SJCRH30 (cell line): ENCODE measurements around the gene PTPRU. TPM values are rescaled to one million over a fixed set of nuclear protein-coding genes. Genes with fewer than 3 reads are reported as not detected.

Experiments used
- DNase-seq, 2 experiments: peaks; one replicate each; pipeline ENCODE4 v3.0.0-alpha.2; 2015 to 2020
- H3K27ac ChIP-seq: fragments of 250-450 bp; sonication (Bioruptor Pico); 2 replicates; pipeline ENCODE4 v1.5.1; 2020; ENCODE audit warnings: mild to moderate bottlenecking, moderate library complexity
- H3K27me3 ChIP-seq: fragments of 250-450 bp; sonication (Bioruptor Pico); 2 replicates; pipeline ENCODE4 v1.5.1; 2020; ENCODE audit warnings: mild to moderate bottlenecking, moderate library complexity
- H3K36me3 ChIP-seq: fragments of 250-450 bp; sonication (Bioruptor Pico); 2 replicates; pipeline ENCODE4 v1.5.1; 2020; ENCODE audit warnings: mild to moderate bottlenecking, moderate library complexity
- H3K4me1 ChIP-seq: fragments of 250-450 bp; sonication (Bioruptor Pico); 2 replicates; pipeline ENCODE4 v1.5.1; 2020; ENCODE audit warnings: mild to moderate bottlenecking, moderate library complexity
- H3K4me3 ChIP-seq: fragments of 250-450 bp; sonication (Bioruptor Pico); 2 replicates; pipeline ENCODE4 v1.5.1; 2020; ENCODE audit warnings: mild to moderate bottlenecking, moderate library complexity
- H3K9me3 ChIP-seq: fragments of 250-450 bp; sonication (Bioruptor Pico); replicated peaks from 2 replicates; pipeline ENCODE4 v1.5.1; 2020; ENCODE audit warnings: mild to moderate bottlenecking, moderate library complexity
- total RNA-seq: library from RNA; depleted of rRNA; stranded (reverse); fragments of >200 nt; shearing (Covaris generic); gene quantifications from 2 replicates; pipeline ENCODE4 v1.2.3, GENCODE V29; 2014; rRNA removed

PTPRU gene
- total RNA-seq, 1 experiment from 2014 or later, result 16.3 TPM

- Histone ChIP-seq H3K4me1 (no peaks in the 10 kb centered on the region), H3K27me3 (peaks cover 7% of the 10 kb centered on the region; the same call in 1 of the 2 replicates), H3K9me3 (no peaks in the 10 kb centered on the region), H3K4me3 (no peak overlapping the region), H3K27ac (no peak overlapping the region), H3K36me3 (no peaks in the 10 kb centered on the region)
- no peak for DNase-seq
Measured at GRCh38 chr1:29361686-29362085, 125.4 kb downstream of the PTPRU start.

- no peaks in the 10 kb centered on the region for H3K4me1 ChIP-seq
- no peak for DNase-seq
- no peak overlapping the region for H3K4me3 ChIP-seq
- H3K27me3 ChIP-seq, result peaks cover 7% of the 10 kb centered on the region; the same call in 1 of the 2 replicates
- no peak overlapping the region for H3K27ac ChIP-seq
- no peaks in the 10 kb centered on the region for H3K9me3 ChIP-seq
- H3K36me3 ChIP-seq, result no peaks in the 10 kb centered on the region
Measured at GRCh38 chr1:29362116-29362515, 125.8 kb downstream of the PTPRU start.

- Histone ChIP-seq H3K27me3 (peaks cover 7% of the 10 kb centered on the region; the same call in 1 of the 2 replicates), H3K36me3 (no peaks in the 10 kb centered on the region), H3K4me1 (no peaks in the 10 kb centered on the region), H3K9me3 (no peaks in the 10 kb centered on the region), H3K27ac (no peak overlapping the region), H3K4me3 (no peak overlapping the region)
- DNase-seq, result no peak
Measured at GRCh38 chr1:29362764-29363163, 126.4 kb downstream of the PTPRU start.

GRCh38 chr1:29363536-29363935 is 127.2 kb downstream of the PTPRU start:
- Histone ChIP-seq H3K27me3 (peaks cover 7% of the 10 kb centered on the region; the same call in 1 of the 2 replicates), H3K36me3 (no peaks in the 10 kb centered on the region), H3K27ac (no peak overlapping the region), H3K9me3 (no peaks in the 10 kb centered on the region), H3K4me3 (no peak overlapping the region), H3K4me1 (no peaks in the 10 kb centered on the region)
- DNase-seq, result no peak

GRCh38 chr1:29364101-29364678 is 127.9 kb downstream of the PTPRU start:
- Histone ChIP-seq H3K27me3 (peaks cover 7% of the 10 kb centered on the region; the same call in 1 of the 2 replicates), H3K36me3 (no peaks in the 10 kb centered on the region), H3K4me3 (no peak overlapping the region), H3K4me1 (no peaks in the 10 kb centered on the region), H3K9me3 (no peaks in the 10 kb centered on the region), H3K27ac (no peak overlapping the region)
- no peak for DNase-seq

GRCh38 chr1:29365906-29366670 is 129.8 kb downstream of the PTPRU start:
- DNase-seq, result no peak
- H3K4me1 ChIP-seq, result no peaks in the 10 kb centered on the region
- H3K4me3 ChIP-seq, result no peak overlapping the region
- H3K27ac ChIP-seq, result no peak overlapping the region
- H3K9me3 ChIP-seq, result no peaks in the 10 kb centered on the region
- H3K27me3 ChIP-seq, result peaks cover 6% of the 10 kb centered on the region
- no peaks in the 10 kb centered on the region for H3K36me3 ChIP-seq

GRCh38 chr1:29368936-29369932 is 132.9 kb downstream of the PTPRU start:
- no peaks in the 10 kb centered on the region for H3K36me3 ChIP-seq
- no peak overlapping the region for H3K4me3 ChIP-seq
- H3K27ac ChIP-seq, result no peak overlapping the region
- no peak for DNase-seq
- no peaks in the 10 kb centered on the region for H3K9me3 ChIP-seq
- peaks cover 7% of the 10 kb centered on the region for H3K27me3 ChIP-seq
- no peaks in the 10 kb centered on the region for H3K4me1 ChIP-seq

GRCh38 chr1:29370067-29370466 is 133.7 kb downstream of the PTPRU start:
- H3K27ac ChIP-seq, result no peak overlapping the region
- no peak overlapping the region for H3K4me3 ChIP-seq
- H3K36me3 ChIP-seq, result no peaks in the 10 kb centered on the region
- no peaks in the 10 kb centered on the region for H3K9me3 ChIP-seq
- no peak for DNase-seq
- peaks cover 7% of the 10 kb centered on the region for H3K27me3 ChIP-seq
- no peaks in the 10 kb centered on the region for H3K4me1 ChIP-seq

GRCh38 chr1:29371332-29371731 is 135.0 kb downstream of the PTPRU start:
- DNase-seq, result no peak
- no peak overlapping the region for H3K27ac ChIP-seq
- H3K36me3 ChIP-seq, result no peaks in the 10 kb centered on the region
- no peak overlapping the region for H3K4me3 ChIP-seq
- H3K4me1 ChIP-seq, result no peaks in the 10 kb centered on the region
- H3K9me3 ChIP-seq, result no peaks in the 10 kb centered on the region
- H3K27me3 ChIP-seq, result peaks cover 7% of the 10 kb centered on the region

GRCh38 chr1:29372108-29372507 is 135.8 kb downstream of the PTPRU start:
- no peak for DNase-seq
- Histone ChIP-seq H3K4me3 (no peak overlapping the region), H3K27me3 (peaks cover 7% of the 10 kb centered on the region), H3K27ac (no peak overlapping the region), H3K36me3 (no peaks in the 10 kb centered on the region), H3K4me1 (no peaks in the 10 kb centered on the region), H3K9me3 (no peaks in the 10 kb centered on the region)

Other genes starting within 250 kb of the PTPRU start
- gene TMEM200B, start 112.6 kb upstream of the PTPRU start, total RNA-seq, result 1.0 and 1.3 TPM in 2 replicates
- gene SRSF4, start 54.6 kb upstream of the PTPRU start, total RNA-seq, result 93.6 and 102 TPM in 2 replicates
- gene MECR, start 5.6 kb upstream of the PTPRU start, total RNA-seq, result 18.9 and 25.4 TPM in 2 replicates